NCI-H1417 (cell line): ENCODE results near the gene LINGO1.

Experiments
- DNase-seq, 3 experiments: peaks; one replicate each; lab custom pipeline; 2025; lab: John Stamatoyannopoulos, UW

Gene LINGO1

GRCh38 chr15:77657634-77658238 is 25.0 kb upstream of the LINGO1 start:
- no peak for DNase-seq

GRCh38 chr15:77656294-77656693 is 23.6 kb upstream of the LINGO1 start:
- DNase-seq = no peak

GRCh38 chr15:77654975-77655374 is 22.3 kb upstream of the LINGO1 start:
- DNase-seq = no peak

- no peak for DNase-seq
Observed at GRCh38 chr15:77653832-77654480, 21.2 kb upstream of the LINGO1 start.

- DNase-seq = peak in 2 of 3 experiments; percentile 18 to 28
Observed at GRCh38 chr15:77650265-77650664, 17.6 kb upstream of the LINGO1 start.

- DNase-seq = no peak
Observed at GRCh38 chr15:77649610-77650009, 16.9 kb upstream of the LINGO1 start.

GRCh38 chr15:77649017-77649416 is 16.3 kb upstream of the LINGO1 start:
- DNase-seq = no peak

GRCh38 chr15:77647961-77648360 is 15.2 kb upstream of the LINGO1 start:
- no peak for DNase-seq

- no peak for DNase-seq
Observed at GRCh38 chr15:77646104-77646694, 13.5 kb upstream of the LINGO1 start.

- DNase-seq = no peak
Observed at GRCh38 chr15:77645602-77646001, 12.9 kb upstream of the LINGO1 start.

GRCh38 chr15:77644543-77645247 is 12.0 kb upstream of the LINGO1 start:
- no peak for DNase-seq

- no peak for DNase-seq
Observed at GRCh38 chr15:77643764-77644163, 11.1 kb upstream of the LINGO1 start.

GRCh38 chr15:77642793-77643430 is 10.2 kb upstream of the LINGO1 start:
- DNase-seq = no peak

- peak in 1 of 3 experiments; percentile 42 for DNase-seq
Observed at GRCh38 chr15:77641999-77642398, 9.3 kb upstream of the LINGO1 start.

- no peak for DNase-seq
Observed at GRCh38 chr15:77640615-77641014, 7.9 kb upstream of the LINGO1 start.

GRCh38 chr15:77639431-77639830 is 6.7 kb upstream of the LINGO1 start:
- DNase-seq = no peak

GRCh38 chr15:77637851-77638692 is 5.4 kb upstream of the LINGO1 start:
- DNase-seq = peak in 1 of 3 experiments; percentile 24

- DNase-seq = peak in 2 of 3 experiments; percentile 49 to 86
Observed at GRCh38 chr15:77636209-77636608, 3.5 kb upstream of the LINGO1 start.

- DNase-seq = peak in 2 of 3 experiments; percentile 48 to 59
Observed at GRCh38 chr15:77634266-77634962, 1.7 kb upstream of the LINGO1 start.

- DNase-seq = peak in 1 of 3 experiments; percentile 92
Observed at GRCh38 chr15:77633913-77634265, 1.2 kb upstream of the LINGO1 start.
